HUES48 (cell line): ENCODE results near the gene TMEM86B.

ENCODE experiments used
- H3K27ac ChIP-seq: one replicate; pipeline ENCODE4 v1.7.0; 2013; ENCODE audit warnings: low read depth, low read length, inconsistent platforms
- H3K27me3 ChIP-seq: 2 replicates; pipeline ENCODE4 v1.6.1; 2013; ENCODE audit warnings: mild to moderate bottlenecking, low read length; ENCODE audit not compliant: control insufficient read depth, insufficient read depth
- H3K36me3 ChIP-seq: 2 replicates; pipeline ENCODE4 v1.6.1; 2013; ENCODE audit warnings: low read length; ENCODE audit not compliant: control insufficient read depth, insufficient read depth
- H3K4me1 ChIP-seq: 2 replicates; pipeline ENCODE4 v1.6.1; 2013; ENCODE audit warnings: mild to moderate bottlenecking, low read length; ENCODE audit not compliant: control insufficient read depth, insufficient read depth
- H3K4me3 ChIP-seq: 2 replicates; pipeline ENCODE4 v1.5.1; 2013; ENCODE audit warnings: mild to moderate bottlenecking, low read depth, low read length
- H3K9ac ChIP-seq: 2 replicates; pipeline ENCODE4 v1.6.1; 2013; ENCODE audit warnings: mild to moderate bottlenecking, low read depth, low read length, moderate library complexity
- H3K9me3 ChIP-seq: 2 replicates; pipeline ENCODE4 v1.6.1; 2013; ENCODE audit warnings: low read length; ENCODE audit not compliant: control insufficient read depth, insufficient read depth

The TMEM86B gene

GRCh38 chr19:55186080-55186479 is 42.5 kb downstream of the TMEM86B start:
- Histone ChIP-seq H3K9ac (no peak overlapping the region), H3K27me3 (peaks cover 11% of the 10 kb centered on the region), H3K4me3 (no peak overlapping the region), H3K9me3 (no peaks in the 10 kb centered on the region), H3K4me1 (no peaks in the 10 kb centered on the region), H3K27ac (no peak overlapping the region), H3K36me3 (no peaks in the 10 kb centered on the region)

- no peaks in the 10 kb centered on the region for H3K9me3 ChIP-seq
- no peak overlapping the region for H3K4me3 ChIP-seq
- peaks cover 32% of the 10 kb centered on the region for H3K27me3 ChIP-seq
- H3K27ac ChIP-seq: no peak overlapping the region
- H3K4me1 ChIP-seq: peaks cover 4% of the 10 kb centered on the region; the same call in 1 of the 2 replicates
- H3K36me3 ChIP-seq: no peaks in the 10 kb centered on the region
- H3K9ac ChIP-seq: no peak overlapping the region
These were observed 46.8 kb downstream of the TMEM86B start for GRCh38 chr19:55181740-55182139.

GRCh38 chr19:55179606-55180484 is 48.7 kb downstream of the TMEM86B start, which contains the start of gene SYT5:
Gene SYT5, minus strand, starts transcription at chr19:55180289. Its CDS starts 1,248 bp downstream, at chr19:55179041.
- Histone ChIP-seq H3K27ac (peak within 1 kb of the TSS; percentile 32), H3K36me3 (no peaks in the 10 kb centered on the region), H3K4me3 (peak within 1 kb of the TSS; percentile 75), H3K9ac (no peak within 1 kb of the TSS), H3K27me3 (peaks cover 46% of the 10 kb centered on the region), H3K9me3 (no peaks in the 10 kb centered on the region), H3K4me1 (peaks cover 7% of the 10 kb centered on the region; the same call in 1 of the 2 replicates)

- H3K4me1 ChIP-seq: peaks cover 7% of the 10 kb centered on the region; the same call in 1 of the 2 replicates
- peaks cover 51% of the 10 kb centered on the region for H3K27me3 ChIP-seq
- no peaks in the 10 kb centered on the region for H3K36me3 ChIP-seq
- no peaks in the 10 kb centered on the region for H3K9me3 ChIP-seq
- no peak overlapping the region for H3K9ac ChIP-seq
- peak overlapping the region; percentile 75 for H3K4me3 ChIP-seq
- H3K27ac ChIP-seq: peak overlapping the region; percentile 32
These were observed 49.6 kb downstream of the TMEM86B start for GRCh38 chr19:55178781-55179599.
